ENCODE data around the gene BRINP2.

Gene BRINP2

GRCh38 chr1:177142791-177143271, 27.9 kb upstream of the BRINP2 start:
- H3K27ac Mint-ChIP-seq: no peak overlapping the region
- H3K4me3 Mint-ChIP-seq: no peak overlapping the region
- H3K36me3 Mint-ChIP-seq (ENCODE audit: low read depth): no peaks in the 10 kb centered on the region
- H3K9me3 Mint-ChIP-seq: peaks cover 7% of the 10 kb centered on the region
- no peaks in the 10 kb centered on the region for H3K4me1 Mint-ChIP-seq (ENCODE audit: low read depth)
- no peaks in the 10 kb centered on the region for H3K27me3 Mint-ChIP-seq

GRCh38 chr1:177145106-177146070, 25.4 kb upstream of the BRINP2 start:
- Mint-ChIP-seq H3K36me3 (ENCODE audit: low read depth) (no peaks in the 10 kb centered on the region), H3K27ac (no peak overlapping the region), H3K9me3 (no peaks in the 10 kb centered on the region), H3K4me1 (ENCODE audit: low read depth) (no peaks in the 10 kb centered on the region), H3K27me3 (no peaks in the 10 kb centered on the region), H3K4me3 (no peak overlapping the region)

- Mint-ChIP-seq H3K36me3 (ENCODE audit: low read depth) (no peaks in the 10 kb centered on the region), H3K4me1 (ENCODE audit: low read depth) (no peaks in the 10 kb centered on the region), H3K9me3 (no peaks in the 10 kb centered on the region), H3K4me3 (no peak overlapping the region), H3K27ac (no peak overlapping the region), H3K27me3 (no peaks in the 10 kb centered on the region)
These were observed 24.3 kb upstream of the BRINP2 start for GRCh38 chr1:177146499-177146898.

- Mint-ChIP-seq H3K4me1 (ENCODE audit: low read depth) (no peaks in the 10 kb centered on the region), H3K27ac (no peak overlapping the region), H3K9me3 (peaks cover 3% of the 10 kb centered on the region), H3K27me3 (peaks cover 37% of the 10 kb centered on the region), H3K36me3 (ENCODE audit: low read depth) (no peaks in the 10 kb centered on the region), H3K4me3 (no peak overlapping the region)
These were observed 8.5 kb upstream of the BRINP2 start for GRCh38 chr1:177162243-177162642.

DNA sequence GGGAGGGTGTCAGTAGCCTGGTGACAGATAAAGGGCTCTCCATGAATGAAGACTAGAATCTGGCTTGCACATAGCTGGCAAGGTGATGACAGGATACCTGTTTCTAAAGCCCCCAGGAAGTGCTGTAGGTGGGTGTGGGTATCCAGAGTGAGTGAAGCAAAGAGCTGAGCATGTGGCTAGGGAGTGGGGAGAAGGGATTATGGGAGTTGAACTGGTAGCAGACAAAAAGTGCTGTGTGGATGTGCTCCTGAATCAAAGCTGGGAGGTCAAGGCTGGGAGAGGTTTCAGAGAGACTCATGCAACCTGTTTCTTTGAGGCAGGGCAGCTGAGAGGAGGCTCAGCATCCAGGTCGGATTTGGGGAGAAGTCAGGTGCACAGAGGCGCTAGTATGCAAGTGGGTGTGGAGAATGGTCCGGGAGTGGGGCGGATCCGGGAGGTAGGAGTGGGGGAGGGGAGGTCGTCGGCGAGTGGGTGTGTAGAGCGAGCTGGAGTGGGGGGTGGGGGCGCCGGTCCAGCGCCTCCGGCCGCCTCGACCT, 6.8 kb upstream of the BRINP2 start:
- Mint-ChIP-seq H3K36me3 (ENCODE audit: low read depth) (no peaks in the 10 kb centered on the region), H3K4me3 (no peak overlapping the region), H3K4me1 (ENCODE audit: low read depth) (no peaks in the 10 kb centered on the region), H3K9me3 (peaks cover 3% of the 10 kb centered on the region), H3K27me3 (peaks cover 37% of the 10 kb centered on the region), H3K27ac (no peak overlapping the region)

- no peaks in the 10 kb centered on the region for H3K36me3 Mint-ChIP-seq (ENCODE audit: low read depth)
- no peak within 1 kb of the TSS for H3K27ac Mint-ChIP-seq
- no peaks in the 10 kb centered on the region for H3K4me1 Mint-ChIP-seq (ENCODE audit: low read depth)
- H3K4me3 Mint-ChIP-seq: no peak within 1 kb of the TSS
- H3K9me3 Mint-ChIP-seq: peaks cover 3% of the 10 kb centered on the region
- H3K27me3 Mint-ChIP-seq: peaks cover 37% of the 10 kb centered on the region
These were observed 6.2 kb upstream of the BRINP2 start, which contains the start of gene ASTN1 for GRCh38 chr1:177164380-177165068. Gene ASTN1, minus strand, starts transcription at chr1:177164712. Its CDS starts 36 bp downstream, at chr1:177164676.

GRCh38 chr1:177165069-177165439, 5.7 kb upstream of the BRINP2 start:
- H3K9me3 Mint-ChIP-seq: peaks cover 3% of the 10 kb centered on the region
- H3K4me3 Mint-ChIP-seq: no peak overlapping the region

GRCh38 chr1:177171536-177172123, 872 bp downstream of the BRINP2 start:
- H3K36me3 Mint-ChIP-seq (ENCODE audit: low read depth): no peaks in the 10 kb centered on the region
- H3K27me3 Mint-ChIP-seq: peaks cover 23% of the 10 kb centered on the region
- no peaks in the 10 kb centered on the region for H3K4me1 Mint-ChIP-seq (ENCODE audit: low read depth)

More at GRCh38 chr1:177165069-177165439, 5.7 kb upstream of the BRINP2 start:
- no peaks in the 10 kb centered on the region for H3K4me1 Mint-ChIP-seq (ENCODE audit: low read depth)
- H3K36me3 Mint-ChIP-seq (ENCODE audit: low read depth): no peaks in the 10 kb centered on the region
- H3K27ac Mint-ChIP-seq: no peak overlapping the region
- H3K27me3 Mint-ChIP-seq: peaks cover 37% of the 10 kb centered on the region

GRCh38 chr1:177172272-177172671, 1.5 kb downstream of the BRINP2 start:
- no peak overlapping the region for H3K4me3 Mint-ChIP-seq
- peaks cover 23% of the 10 kb centered on the region for H3K27me3 Mint-ChIP-seq
- no peaks in the 10 kb centered on the region for H3K4me1 Mint-ChIP-seq (ENCODE audit: low read depth)

More at GRCh38 chr1:177171536-177172123, 872 bp downstream of the BRINP2 start:
- H3K9me3 Mint-ChIP-seq: no peaks in the 10 kb centered on the region
- H3K27ac Mint-ChIP-seq: no peak overlapping the region
- no peak overlapping the region for H3K4me3 Mint-ChIP-seq

GRCh38 chr1:177172866-177173265, 2.1 kb downstream of the BRINP2 start:
- Mint-ChIP-seq H3K4me1 (ENCODE audit: low read depth) (no peaks in the 10 kb centered on the region), H3K36me3 (ENCODE audit: low read depth) (no peaks in the 10 kb centered on the region), H3K4me3 (no peak overlapping the region), H3K9me3 (no peaks in the 10 kb centered on the region), H3K27ac (no peak overlapping the region), H3K27me3 (peaks cover 28% of the 10 kb centered on the region)

More at GRCh38 chr1:177172272-177172671, 1.5 kb downstream of the BRINP2 start:
- H3K36me3 Mint-ChIP-seq (ENCODE audit: low read depth): no peaks in the 10 kb centered on the region
- H3K9me3 Mint-ChIP-seq: no peaks in the 10 kb centered on the region
- no peak overlapping the region for H3K27ac Mint-ChIP-seq

GRCh38 chr1:177173976-177174375, 3.2 kb downstream of the BRINP2 start:
- H3K4me1 Mint-ChIP-seq (ENCODE audit: low read depth): no peaks in the 10 kb centered on the region
- H3K4me3 Mint-ChIP-seq: no peak overlapping the region
- H3K27me3 Mint-ChIP-seq: peaks cover 33% of the 10 kb centered on the region
- H3K27ac Mint-ChIP-seq: no peak overlapping the region
- no peaks in the 10 kb centered on the region for H3K36me3 Mint-ChIP-seq (ENCODE audit: low read depth)
- H3K9me3 Mint-ChIP-seq: no peaks in the 10 kb centered on the region

DNA sequence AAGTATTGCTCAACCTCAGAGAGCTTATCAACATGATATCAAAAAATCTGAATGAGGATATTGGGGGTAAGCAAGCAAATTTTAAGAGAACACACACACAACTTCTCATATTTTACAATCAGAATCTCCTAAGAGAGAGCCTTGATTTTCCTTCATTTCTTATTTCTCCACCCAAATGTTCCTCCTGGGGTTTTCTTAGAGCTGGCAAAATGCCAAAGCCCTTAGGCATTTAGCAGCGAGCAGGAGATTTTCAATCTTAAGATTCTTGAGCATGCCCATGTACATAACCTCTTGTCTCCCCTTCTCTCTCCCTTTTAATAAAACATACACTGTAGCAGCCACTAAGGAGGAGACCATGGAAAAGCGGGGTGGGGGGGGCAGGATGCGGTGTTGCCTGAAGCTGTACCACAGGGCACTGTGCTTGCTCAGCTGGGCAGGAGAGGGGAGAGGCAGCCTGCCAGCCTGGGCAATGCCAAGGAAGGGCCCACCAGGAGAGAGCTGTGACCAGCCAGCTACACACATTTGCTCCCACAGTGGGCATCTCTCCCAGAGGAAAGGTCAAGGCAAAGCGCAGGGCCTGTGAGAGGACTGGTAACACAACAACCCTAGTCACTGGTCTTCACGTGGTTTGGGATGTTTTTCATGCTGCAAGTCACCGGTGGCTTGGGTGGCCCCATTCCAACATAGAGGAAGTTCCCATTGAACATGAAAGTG, 4.3 kb downstream of the BRINP2 start:
- no peaks in the 10 kb centered on the region for H3K4me1 Mint-ChIP-seq (ENCODE audit: low read depth)
- H3K27ac Mint-ChIP-seq: no peak overlapping the region
- no peaks in the 10 kb centered on the region for H3K9me3 Mint-ChIP-seq
- no peak overlapping the region for H3K4me3 Mint-ChIP-seq
- H3K27me3 Mint-ChIP-seq: peaks cover 33% of the 10 kb centered on the region
- H3K36me3 Mint-ChIP-seq (ENCODE audit: low read depth): no peaks in the 10 kb centered on the region

DNA sequence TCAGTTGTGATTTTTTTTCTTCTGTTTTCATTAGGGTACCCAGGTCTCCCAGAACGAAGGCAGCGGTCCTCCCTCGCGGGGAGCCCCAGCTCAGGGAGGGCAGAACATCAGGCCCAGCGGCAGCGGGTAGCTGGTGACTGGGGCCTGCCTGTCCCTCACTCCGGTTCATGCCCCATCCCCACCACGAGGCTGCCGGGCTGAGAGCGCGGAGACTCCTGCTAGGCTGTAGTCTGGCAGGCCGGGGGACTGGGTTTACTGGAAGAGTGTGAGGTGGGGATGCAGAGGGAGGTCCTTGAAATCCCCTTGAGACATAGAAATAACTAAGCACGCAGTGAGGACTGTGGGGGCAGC, 10.5 kb downstream of the BRINP2 start:
- H3K27me3 Mint-ChIP-seq: peaks cover 43% of the 10 kb centered on the region
- no peaks in the 10 kb centered on the region for H3K9me3 Mint-ChIP-seq
- H3K27ac Mint-ChIP-seq: no peak overlapping the region
- no peaks in the 10 kb centered on the region for H3K36me3 Mint-ChIP-seq (ENCODE audit: low read depth)
- H3K4me3 Mint-ChIP-seq: no peak overlapping the region
- H3K4me1 Mint-ChIP-seq (ENCODE audit: low read depth): no peaks in the 10 kb centered on the region

- H3K36me3 Mint-ChIP-seq (ENCODE audit: low read depth): no peaks in the 10 kb centered on the region
- H3K4me3 Mint-ChIP-seq: peak overlapping the region; percentile 17
- H3K9me3 Mint-ChIP-seq: no peaks in the 10 kb centered on the region
- H3K4me1 Mint-ChIP-seq (ENCODE audit: low read depth): no peaks in the 10 kb centered on the region
- peaks cover 43% of the 10 kb centered on the region for H3K27me3 Mint-ChIP-seq
- no peak overlapping the region for H3K27ac Mint-ChIP-seq
These were observed 11.0 kb downstream of the BRINP2 start for GRCh38 chr1:177181631-177182291.
